ENCODE results near the gene CPVL.

- TF ChIP-seq POLR2A (IDR thresholded peaks at IDR 0.05; ENCODE audit: low read depth), result no peak
- TF ChIP-seq, protein P1, sequence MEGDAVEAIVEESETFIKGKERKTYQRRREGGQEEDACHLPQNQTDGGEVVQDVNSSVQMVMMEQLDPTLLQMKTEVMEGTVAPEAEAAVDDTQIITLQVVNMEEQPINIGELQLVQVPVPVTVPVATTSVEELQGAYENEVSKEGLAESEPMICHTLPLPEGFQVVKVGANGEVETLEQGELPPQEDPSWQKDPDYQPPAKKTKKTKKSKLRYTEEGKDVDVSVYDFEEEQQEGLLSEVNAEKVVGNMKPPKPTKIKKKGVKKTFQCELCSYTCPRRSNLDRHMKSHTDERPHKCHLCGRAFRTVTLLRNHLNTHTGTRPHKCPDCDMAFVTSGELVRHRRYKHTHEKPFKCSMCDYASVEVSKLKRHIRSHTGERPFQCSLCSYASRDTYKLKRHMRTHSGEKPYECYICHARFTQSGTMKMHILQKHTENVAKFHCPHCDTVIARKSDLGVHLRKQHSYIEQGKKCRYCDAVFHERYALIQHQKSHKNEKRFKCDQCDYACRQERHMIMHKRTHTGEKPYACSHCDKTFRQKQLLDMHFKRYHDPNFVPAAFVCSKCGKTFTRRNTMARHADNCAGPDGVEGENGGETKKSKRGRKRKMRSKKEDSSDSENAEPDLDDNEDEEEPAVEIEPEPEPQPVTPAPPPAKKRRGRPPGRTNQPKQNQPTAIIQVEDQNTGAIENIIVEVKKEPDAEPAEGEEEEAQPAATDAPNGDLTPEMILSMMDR (IDR thresholded peaks at IDR 0.05), result no peak
- TF ChIP-seq EP300 (IDR thresholded peaks at IDR 0.05), result no peak
- TF ChIP-seq POLR2AphosphoS5 (IDR thresholded peaks at IDR 0.05), result no peak
Observed at GRCh38 chr7:28988091-28988490, 158.2 kb downstream of the CPVL start.
